Esophagus muscularis mucosa (tissue), 4 donors: ENCODE data around the gene RGS3.

Source experiments
- CTCF ChIP-seq, 3 experiments: fragments of 200-600 bp in 2 of 3; fragments of 450-650 bp in 1 of 3; sonication (generic) in 2 of 3; IDR thresholded peaks; one replicate each; pipeline ENCODE4 v1.5.1; 2017 to 2019; ENCODE audit warnings: antibody characterized with exemption in 3 of 3, mild to moderate bottlenecking in 2 of 3, moderate library complexity in 1 of 3
- EP300 ChIP-seq: sonication (generic); formaldehyde crosslinking; IDR thresholded peaks from one replicate; pipeline ENCODE4 v1.6.1; 2017; ENCODE audit warnings: antibody characterized with exemption
- POLR2A ChIP-seq: fragments of 450-650 bp; IDR thresholded peaks from one replicate; pipeline ENCODE4 v1.6.1; 2017; ENCODE audit warnings: antibody characterized with exemption, moderate library complexity, mild to moderate bottlenecking, low read depth
- POLR2AphosphoS5 ChIP-seq, 2 donors: sonication (generic); formaldehyde crosslinking; IDR thresholded peaks; one replicate each; pipeline ENCODE4 v1.6.1; 2017; ENCODE audit warnings: antibody characterized with exemption in 2 of 2

- TF ChIP-seq CTCF (IDR thresholded peaks at IDR 0.05): no peak
- TF ChIP-seq POLR2A: no peak
- TF ChIP-seq POLR2AphosphoS5 (IDR thresholded peaks at IDR 0.05): no peak
- no peak for TF ChIP-seq EP300
Observed at GRCh38 chr9:113566712-113567071, 103.2 kb downstream of the RGS3 start.
